Gastrocnemius medialis (tissue), 4 donors: ENCODE measurements around the gene LHFPL2. TPM values are rescaled to one million over a fixed set of nuclear protein-coding genes. Genes with fewer than 3 reads are reported as not detected.
A peak's percentile ranks its signal among the peaks of the same experiment; 100 is the strongest.

Experiments used
- ATAC-seq, 2 donors: fragments of 150-250 bp; one replicate each; pipeline ENCODE4 v1.9.1; 2016
- DNase-seq, 2 donors: peaks; one replicate each; pipeline ENCODE4 v3.0.0-alpha.2; 2019
- H3K27ac ChIP-seq, 4 donors: fragments of 200-600 bp; sonication (generic); 1 replicate in 1 of 4; 2 replicates in 3 of 4; pipeline ENCODE4 v1.5.1; 2016 to 2018; ENCODE audit warnings: mild to moderate bottlenecking in 2 of 4, moderate library complexity in 1 of 4
- H3K27me3 ChIP-seq, 3 donors: fragments of 200-600 bp; sonication (generic) in 2 of 3; 1 replicate in 1 of 3; 2 replicates in 2 of 3; pipeline versions ENCODE4 v1.5.1 to v1.6.0; 2016 to 2019; ENCODE audit warnings: mild to moderate bottlenecking in 1 of 3, moderate library complexity in 1 of 3
- H3K36me3 ChIP-seq, 2 donors: fragments of 200-600 bp; sonication (generic) in 1 of 2; one replicate each; pipeline ENCODE4 v1.5.1; 2017 to 2018
- H3K4me1 ChIP-seq, 2 donors: fragments of 200-600 bp; sonication (generic) in 1 of 2; one replicate each; pipeline ENCODE4 v1.5.1; 2016 to 2017; ENCODE audit warnings: mild to moderate bottlenecking in 2 of 2
- H3K4me3 ChIP-seq, 4 donors: fragments of 200-600 bp; sonication (generic) in 3 of 4; 1 replicate in 1 of 4; 2 replicates in 3 of 4; pipeline ENCODE4 v1.5.1; 2016 to 2019; ENCODE audit warnings: mild to moderate bottlenecking in 2 of 4
- H3K9me3 ChIP-seq, 3 donors: fragments of 200-600 bp; sonication (generic) in 2 of 3; 1 replicate in 1 of 3; 2 replicates in 2 of 3; pipeline ENCODE4 v1.5.1; 2016 to 2019
- POLR2A ChIP-seq, 2 donors: fragments of 450-650 bp; IDR thresholded peaks; one replicate each; pipeline ENCODE4 v1.6.1; 2017; ENCODE audit warnings: antibody characterized with exemption in 2 of 2, mild to moderate bottlenecking in 2 of 2, moderate library complexity in 2 of 2
- in situ Hi-C, 4 donors: fragments of 200-750 bp; cut with MboI; loops; one replicate each; pipeline versions ENCODE4 v1.15.0 to v1.8.0; 2017; ENCODE audit warnings: low sequenced_read_pairs in 4 of 4
- intact Hi-C: fragments of 100-400 bp; cut with DNase I; formaldehyde crosslinking; loops from one replicate; pipeline ENCODE4 v1.15.1; 2023; ENCODE audit warnings: low total_unique reads
- total RNA-seq, 4 donors: library from RNA; depleted of rRNA; stranded (reverse); fragments of >200 nt; gene quantifications; one replicate each; pipeline versions ENCODE4 v1.1.0 to v1.2.3, GENCODE V29; 2016
- TF ChIP-seq, protein P1 (sequence below), 5 experiments: fragments of 450-650 bp in 3 of 5; fragments of 200-600 bp in 2 of 5; sonication (generic) in 2 of 5; IDR thresholded peaks in 4 of 5; conservative IDR thresholded peaks in 1 of 5; 1 replicate in 4 of 5; 2 replicates in 1 of 5; pipeline ENCODE4 v1.5.1; 2016 to 2019; ENCODE audit warnings: antibody characterized with exemption in 5 of 5, mild to moderate bottlenecking in 3 of 5, moderate library complexity in 3 of 5

The LHFPL2 gene
- total RNA-seq, 4 donors from 2014 or later = 3.4 to 4.7 (median 3.5) TPM

DNA sequence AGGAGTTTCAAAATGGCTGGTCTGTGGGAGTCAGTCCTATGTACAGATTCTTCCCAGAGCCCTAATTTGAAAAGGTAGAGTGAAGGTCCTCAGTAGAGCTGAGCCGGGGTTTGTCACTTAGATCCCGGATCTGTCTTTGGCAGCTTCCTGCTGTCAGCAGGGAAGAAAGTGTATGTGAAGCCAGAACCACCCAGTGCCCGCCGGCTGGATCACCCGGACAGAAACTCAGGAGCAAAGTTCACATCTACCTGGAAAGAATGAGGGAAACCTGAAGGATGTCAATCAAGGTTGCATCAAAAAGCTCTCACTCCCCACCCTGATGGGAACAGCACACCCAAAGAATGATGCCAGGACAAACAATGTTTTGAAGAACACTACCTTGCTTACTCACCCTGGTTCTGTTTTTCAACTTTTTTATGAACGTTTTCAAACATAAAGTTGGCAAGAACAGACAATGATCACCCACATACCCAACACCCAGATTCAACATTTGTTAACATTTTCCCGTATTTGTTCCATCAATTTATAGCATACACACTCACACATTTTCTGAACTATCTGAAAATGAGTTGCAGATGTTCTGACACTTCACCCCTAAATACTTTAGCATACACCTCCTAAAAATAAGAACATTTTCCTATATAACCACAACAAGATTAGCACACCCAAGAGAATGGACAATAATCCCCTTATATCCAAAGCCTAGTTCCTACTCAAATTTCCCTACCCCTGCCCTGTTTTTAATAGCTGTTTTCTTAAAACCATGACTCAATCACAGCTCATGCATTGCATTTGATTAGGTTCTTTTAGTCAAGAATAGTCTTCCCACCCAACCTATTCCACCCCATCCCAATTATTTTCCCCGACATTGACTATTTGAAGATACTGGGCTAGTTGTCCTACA, 133.9 kb downstream of the LHFPL2 start:
- TF ChIP-seq, protein P1, sequence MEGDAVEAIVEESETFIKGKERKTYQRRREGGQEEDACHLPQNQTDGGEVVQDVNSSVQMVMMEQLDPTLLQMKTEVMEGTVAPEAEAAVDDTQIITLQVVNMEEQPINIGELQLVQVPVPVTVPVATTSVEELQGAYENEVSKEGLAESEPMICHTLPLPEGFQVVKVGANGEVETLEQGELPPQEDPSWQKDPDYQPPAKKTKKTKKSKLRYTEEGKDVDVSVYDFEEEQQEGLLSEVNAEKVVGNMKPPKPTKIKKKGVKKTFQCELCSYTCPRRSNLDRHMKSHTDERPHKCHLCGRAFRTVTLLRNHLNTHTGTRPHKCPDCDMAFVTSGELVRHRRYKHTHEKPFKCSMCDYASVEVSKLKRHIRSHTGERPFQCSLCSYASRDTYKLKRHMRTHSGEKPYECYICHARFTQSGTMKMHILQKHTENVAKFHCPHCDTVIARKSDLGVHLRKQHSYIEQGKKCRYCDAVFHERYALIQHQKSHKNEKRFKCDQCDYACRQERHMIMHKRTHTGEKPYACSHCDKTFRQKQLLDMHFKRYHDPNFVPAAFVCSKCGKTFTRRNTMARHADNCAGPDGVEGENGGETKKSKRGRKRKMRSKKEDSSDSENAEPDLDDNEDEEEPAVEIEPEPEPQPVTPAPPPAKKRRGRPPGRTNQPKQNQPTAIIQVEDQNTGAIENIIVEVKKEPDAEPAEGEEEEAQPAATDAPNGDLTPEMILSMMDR (IDR thresholded peaks at IDR 0.05 in 4 of 5, conservative IDR thresholded peaks at IDR 0.05 in 1 of 5) = no peak
- TF ChIP-seq POLR2A (IDR thresholded peaks at IDR 0.05) = no peak
- H3K4me1 ChIP-seq = peaks cover 23 to 29% of the 10 kb centered on the region in 2 donors
- in situ Hi-C loops = no loop called here
- no peaks in the 10 kb centered on the region for H3K36me3 ChIP-seq
- ATAC-seq (no peak), DNase-seq (no peak)
- no peak overlapping the region for H3K4me3 ChIP-seq
- no peak overlapping the region for H3K27ac ChIP-seq
- intact Hi-C loops = loop anchor here (10.0 kb wide), 1 partner anchor 220 kb away; the partner anchor contains the start of gene AP3B1
- H3K27me3 ChIP-seq = no peaks in the 10 kb centered on the region
- no peaks in the 10 kb centered on the region for H3K9me3 ChIP-seq

DNA sequence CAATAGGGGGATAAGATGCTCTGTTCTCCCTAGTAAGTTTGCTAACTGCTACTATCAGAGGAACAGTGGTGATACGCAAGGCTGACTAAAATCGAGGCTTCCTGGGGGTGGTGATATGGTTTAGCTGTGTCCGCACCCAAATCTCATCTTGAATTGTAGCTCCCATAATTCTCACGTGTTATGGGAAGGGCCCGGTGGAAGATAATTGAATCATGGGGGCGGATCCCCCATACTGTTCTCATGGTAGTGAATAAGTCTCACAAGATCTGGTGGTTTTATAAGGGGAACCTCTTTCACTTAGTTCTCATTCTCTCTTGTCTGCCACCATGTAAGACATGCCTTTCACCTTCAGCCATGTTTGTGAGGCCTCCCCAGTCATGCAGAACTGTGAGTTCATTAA, 135.1 kb downstream of the LHFPL2 start:
- TF ChIP-seq, protein P1 (IDR thresholded peaks at IDR 0.05 in 4 of 5, conservative IDR thresholded peaks at IDR 0.05 in 1 of 5) = no peak
- Histone ChIP-seq H3K27ac (no peak overlapping the region), H3K9me3 (no peaks in the 10 kb centered on the region), H3K27me3 (no peaks in the 10 kb centered on the region), H3K36me3 (no peaks in the 10 kb centered on the region), H3K4me1 (peaks cover 16 to 29% of the 10 kb centered on the region in 2 donors), H3K4me3 (no peak overlapping the region)
- ATAC-seq (no peak), DNase-seq (no peak)
- intact Hi-C loops (loop anchor here (10.0 kb wide), 1 partner anchor 219 kb away; the partner anchor contains the start of gene AP3B1), in situ Hi-C loops (no loop called here)

DNA sequence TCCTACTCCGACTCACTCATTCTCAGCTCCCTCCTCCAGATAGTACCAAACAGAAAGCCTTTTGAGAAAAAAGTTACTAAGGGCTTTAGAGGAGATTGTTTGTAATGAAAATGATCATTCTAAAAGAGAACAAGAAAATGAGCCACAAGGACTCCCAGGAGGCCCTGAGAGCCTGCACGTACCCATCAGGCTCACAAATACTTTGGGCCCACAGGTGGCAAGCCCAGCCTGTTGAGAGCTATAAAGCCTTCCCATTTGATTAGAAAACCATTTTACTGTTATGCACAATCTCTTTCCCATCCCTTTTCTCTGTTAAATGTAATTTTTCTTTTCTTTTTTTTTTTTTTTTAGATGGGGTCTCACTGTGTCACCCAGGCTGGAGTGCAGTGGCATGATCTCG, 136.1 kb downstream of the LHFPL2 start:
- DNase-seq = no peak
- in situ Hi-C loops (no loop called here), intact Hi-C loops (loop anchor here (10.0 kb wide), 1 partner anchor 218 kb away; the partner anchor contains the start of gene AP3B1)
- H3K4me1 ChIP-seq = peaks cover 16 to 26% of the 10 kb centered on the region in 2 donors
- TF ChIP-seq, protein P1 (IDR thresholded peaks at IDR 0.05 in 4 of 5, conservative IDR thresholded peaks at IDR 0.05 in 1 of 5) = no peak
- TF ChIP-seq POLR2A (IDR thresholded peaks at IDR 0.05) = no peak
- no peaks in the 10 kb centered on the region for H3K9me3 ChIP-seq
- H3K27ac ChIP-seq = no peak overlapping the region
- no peaks in the 10 kb centered on the region for H3K36me3 ChIP-seq
- no peaks in the 10 kb centered on the region for H3K27me3 ChIP-seq
- no peak for ATAC-seq
- no peak overlapping the region for H3K4me3 ChIP-seq

DNA sequence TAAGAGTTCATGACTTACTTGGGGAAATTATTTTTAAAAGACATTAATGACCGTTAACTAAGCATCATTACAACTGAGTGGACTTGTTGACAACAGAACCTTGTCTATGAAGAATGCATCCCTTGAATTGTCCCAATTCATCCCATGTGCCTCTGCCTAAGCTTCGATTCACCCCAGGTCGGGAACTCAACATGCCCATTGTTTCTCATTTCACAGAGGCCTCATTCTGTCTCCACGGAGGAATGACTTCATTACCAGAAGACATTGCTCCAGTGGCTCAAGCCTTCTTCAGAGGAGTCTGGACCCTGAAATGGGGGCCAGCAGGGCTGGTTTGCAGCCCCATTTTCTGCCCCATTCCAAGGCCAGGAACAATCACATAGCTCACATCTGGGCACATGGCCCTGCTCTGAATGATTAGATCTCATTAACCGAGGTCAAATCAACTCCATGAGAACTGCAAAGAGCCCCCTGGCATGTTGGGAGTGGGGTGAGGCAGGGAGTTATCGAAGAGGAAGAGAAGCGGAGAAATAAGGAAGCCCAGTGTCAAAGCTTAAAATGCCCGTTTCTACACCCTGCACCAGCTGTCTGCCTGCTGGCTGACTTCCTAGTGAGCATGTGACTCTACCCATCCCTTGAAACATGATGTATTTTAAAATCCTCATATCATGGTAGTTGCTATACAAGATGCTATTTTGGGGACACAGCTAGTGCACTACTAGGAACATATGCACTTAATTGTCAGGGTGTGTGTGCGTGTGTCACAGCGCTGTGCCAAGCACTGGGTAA, 137.3 kb downstream of the LHFPL2 start:
- Histone ChIP-seq H3K4me1 (peaks cover 16 to 26% of the 10 kb centered on the region in 2 donors), H3K4me3 (no peak overlapping the region), H3K36me3 (no peaks in the 10 kb centered on the region), H3K27me3 (no peaks in the 10 kb centered on the region), H3K9me3 (no peaks in the 10 kb centered on the region), H3K27ac (no peak overlapping the region)
- TF ChIP-seq, protein P1 (IDR thresholded peaks at IDR 0.05 in 4 of 5, conservative IDR thresholded peaks at IDR 0.05 in 1 of 5) = no peak
- TF ChIP-seq POLR2A (IDR thresholded peaks at IDR 0.05) = no peak
- in situ Hi-C loops = no loop called here
- ATAC-seq = peak; percentile 25 to 54
- peak in 1 of 2 donors; percentile 43 for DNase-seq
- intact Hi-C loops = loop anchor here (10.0 kb wide), 1 partner anchor 217 kb away; the partner anchor contains the start of gene AP3B1
